HepG2 (cell line): ENCODE results near the gene MRM3. TPM values are rescaled to one million over a fixed set of nuclear protein-coding genes. Genes with fewer than 3 reads are reported as not detected.
A peak's percentile ranks its signal among the peaks of the same experiment; 100 is the strongest.

Experiments used
- BORCS8-MEF2B ChIP-seq: sonication (generic); formaldehyde crosslinking; IDR thresholded peaks from 2 replicates; pipeline ENCODE4 v1.8.0; 2022; ENCODE audit warnings: mild to moderate bottlenecking, missing genetic modification reagents
- CAMTA2 ChIP-seq: sonication (generic); formaldehyde crosslinking; IDR thresholded peaks from 2 replicates; pipeline ENCODE4 v1.4.0; 2020; ENCODE audit warnings: mild to moderate bottlenecking, missing genetic modification reagents, borderline replicate concordance
- CBX5 ChIP-seq: sonication (generic); formaldehyde crosslinking; IDR thresholded peaks from 2 replicates; pipeline ENCODE4 v1.4.0; 2020; ENCODE audit warnings: missing genetic modification reagents, borderline replicate concordance
- ELF4 ChIP-seq: sonication (generic); formaldehyde crosslinking; IDR thresholded peaks from 2 replicates; pipeline ENCODE4 v1.5.0; 2020; ENCODE audit warnings: missing genetic modification reagents, mild to moderate bottlenecking, moderate library complexity, borderline replicate concordance
- FOXJ3 ChIP-seq: sonication (generic); formaldehyde crosslinking; IDR thresholded peaks from 2 replicates; pipeline ENCODE4 v1.4.0; 2020; ENCODE audit warnings: missing genetic modification reagents, mild to moderate bottlenecking, borderline replicate concordance
- FOXK2 ChIP-seq: fragments of 450-650 bp; IDR thresholded peaks from 2 replicates; pipeline ENCODE4 v1.6.1; 2016
- NRL ChIP-seq: sonication (generic); formaldehyde crosslinking; IDR thresholded peaks from 2 replicates; pipeline ENCODE4 v1.5.0; 2020; ENCODE audit warnings: missing genetic modification reagents, mild to moderate bottlenecking, moderate library complexity, borderline replicate concordance
- POLR2A ChIP-seq, 2 experiments: IDR thresholded peaks; 2 replicates each; pipeline ENCODE4 v1.6.1; 2011; ENCODE audit warnings: low read depth in 2 of 2, low read length in 2 of 2, mild to moderate bottlenecking in 1 of 2, moderate library complexity in 1 of 2; ENCODE audit not compliant: insufficient read depth in 1 of 2
- RELA ChIP-seq: sonication (generic); formaldehyde crosslinking; IDR thresholded peaks from 2 replicates; pipeline ENCODE4 v1.4.0; 2020; ENCODE audit warnings: missing genetic modification reagents
- TRIM24 ChIP-seq: sonication (generic); formaldehyde crosslinking; IDR thresholded peaks from 2 replicates; pipeline ENCODE4 v1.8.0; 2022; ENCODE audit warnings: mild to moderate bottlenecking, missing genetic modification reagents
- ZBTB49 ChIP-seq: sonication (generic); formaldehyde crosslinking; IDR thresholded peaks from 2 replicates; pipeline ENCODE4 v1.4.0; 2020; ENCODE audit warnings: missing genetic modification reagents, borderline replicate concordance
- ZHX1 ChIP-seq: sonication (generic); formaldehyde crosslinking; IDR thresholded peaks from 2 replicates; pipeline ENCODE4 v1.8.1; 2022; ENCODE audit warnings: low read depth, mild to moderate bottlenecking, missing genetic modification reagents
- ZNF280D ChIP-seq: sonication (generic); formaldehyde crosslinking; IDR thresholded peaks from 2 replicates; pipeline ENCODE4 v1.5.1; 2020; ENCODE audit warnings: mild to moderate bottlenecking, missing genetic modification reagents
- ZNF441 ChIP-seq: sonication (generic); formaldehyde crosslinking; IDR thresholded peaks from 2 replicates; pipeline ENCODE4 v1.7.0; 2021; ENCODE audit warnings: missing genetic modification reagents, borderline replicate concordance
- ZNF563 ChIP-seq: sonication (generic); formaldehyde crosslinking; IDR thresholded peaks from 2 replicates; pipeline ENCODE4 v1.8.0; 2022; ENCODE audit warnings: mild to moderate bottlenecking, moderate library complexity, missing genetic modification reagents
- polyA plus RNA-seq, 8 experiments: library from polyadenylated mRNA; depleted of rRNA in 3 of 8; stranded (reverse) in 7 of 8; unstranded in 1 of 8; fragments of >200 nt; fragmentation: Illumina TruSeq in 4 of 8; extraction: Trizol in 4 of 8; gene quantifications; 2 replicates each; pipeline versions ENCODE4 v1.2.1 to v1.2.3, GENCODE V29; 2011 to 2016; ENCODE audit warnings: low read depth in 4 of 8, missing spikeins in 1 of 8, mixed read lengths in 1 of 8; ENCODE audit not compliant: insufficient read depth in 1 of 8
- total RNA-seq, 5 experiments: library from RNA; depleted of rRNA; stranded (reverse); fragments of >200 nt; fragmentation: Illumina TruSeq; extraction: Trizol; gene quantifications; 2 replicates each; pipeline ENCODE4 v1.2.3, GENCODE V29; 2016; ENCODE audit warnings: low read depth in 1 of 5
- TF ChIP-seq, protein P1 (sequence below): sonication (generic); formaldehyde crosslinking; IDR thresholded peaks from 2 replicates; pipeline ENCODE4 v1.4.0; 2020; ENCODE audit warnings: missing genetic modification reagents
- TF ChIP-seq, protein P2 (sequence below): sonication (generic); formaldehyde crosslinking; IDR thresholded peaks from 2 replicates; pipeline ENCODE4 v1.8.0; 2022; ENCODE audit warnings: missing genetic modification reagents, mild to moderate bottlenecking, moderate library complexity, borderline replicate concordance

Gene MRM3
- total and polyA plus RNA-seq, 2 of the 13 experiments (the other 11 are each of a cell fraction or from before 2014, with no cell fraction given), result 12.3 to 25.5 TPM

GRCh38 chr17:752002-752619 is 30.0 kb upstream of the MRM3 start, which contains the start of gene GEMIN4 (continued):
- TF ChIP-seq, protein P1, sequence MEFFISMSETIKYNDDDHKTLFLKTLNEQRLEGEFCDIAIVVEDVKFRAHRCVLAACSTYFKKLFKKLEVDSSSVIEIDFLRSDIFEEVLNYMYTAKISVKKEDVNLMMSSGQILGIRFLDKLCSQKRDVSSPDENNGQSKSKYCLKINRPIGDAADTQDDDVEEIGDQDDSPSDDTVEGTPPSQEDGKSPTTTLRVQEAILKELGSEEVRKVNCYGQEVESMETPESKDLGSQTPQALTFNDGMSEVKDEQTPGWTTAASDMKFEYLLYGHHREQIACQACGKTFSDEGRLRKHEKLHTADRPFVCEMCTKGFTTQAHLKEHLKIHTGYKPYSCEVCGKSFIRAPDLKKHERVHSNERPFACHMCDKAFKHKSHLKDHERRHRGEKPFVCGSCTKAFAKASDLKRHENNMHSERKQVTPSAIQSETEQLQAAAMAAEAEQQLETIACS (CRISPR knock-in tag), result peak; percentile 55; the same call in 1 of the 2 replicates
- no peak for TF ChIP-seq FOXJ3
- TF ChIP-seq ZNF441, result no peak
- peak; percentile 56; the same call in 1 of the 2 replicates for TF ChIP-seq ZNF280D (CRISPR knock-in tag)
- TF ChIP-seq NRL (CRISPR knock-in tag), result peak; percentile 83
- TF ChIP-seq TRIM24, result no peak
- TF ChIP-seq ZBTB49 (CRISPR knock-in tag), result no peak
- TF ChIP-seq, protein P2, sequence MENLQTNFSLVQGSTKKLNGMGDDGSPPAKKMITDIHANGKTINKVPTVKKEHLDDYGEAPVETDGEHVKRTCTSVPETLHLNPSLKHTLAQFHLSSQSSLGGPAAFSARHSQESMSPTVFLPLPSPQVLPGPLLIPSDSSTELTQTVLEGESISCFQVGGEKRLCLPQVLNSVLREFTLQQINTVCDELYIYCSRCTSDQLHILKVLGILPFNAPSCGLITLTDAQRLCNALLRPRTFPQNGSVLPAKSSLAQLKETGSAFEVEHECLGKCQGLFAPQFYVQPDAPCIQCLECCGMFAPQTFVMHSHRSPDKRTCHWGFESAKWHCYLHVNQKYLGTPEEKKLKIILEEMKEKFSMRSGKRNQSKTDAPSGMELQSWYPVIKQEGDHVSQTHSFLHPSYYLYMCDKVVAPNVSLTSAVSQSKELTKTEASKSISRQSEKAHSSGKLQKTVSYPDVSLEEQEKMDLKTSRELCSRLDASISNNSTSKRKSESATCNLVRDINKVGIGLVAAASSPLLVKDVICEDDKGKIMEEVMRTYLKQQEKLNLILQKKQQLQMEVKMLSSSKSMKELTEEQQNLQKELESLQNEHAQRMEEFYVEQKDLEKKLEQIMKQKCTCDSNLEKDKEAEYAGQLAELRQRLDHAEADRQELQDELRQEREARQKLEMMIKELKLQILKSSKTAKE (CRISPR knock-in tag), result no peak
- peak; percentile 72 for TF ChIP-seq BORCS8-MEF2B (CRISPR knock-in tag)
- peak; percentile 43; the same call in 1 of the 2 replicates for TF ChIP-seq CAMTA2
- peak; percentile 80 for TF ChIP-seq ZHX1 (CRISPR knock-in tag)
- peak; percentile 69 to 89 for TF ChIP-seq POLR2A (IDR thresholded peaks at IDR 0.05; ENCODE audit: insufficient read depth in 1 of 2, low read depth in 2 of 2, low read length in 2 of 2)
- TF ChIP-seq ZNF563 (CRISPR knock-in tag), result peak; percentile 73; the same call in 1 of the 2 replicates
- no peak for TF ChIP-seq FOXK2
- no peak for TF ChIP-seq ELF4 (CRISPR knock-in tag)
- TF ChIP-seq CBX5 (CRISPR knock-in tag), result peak; percentile 50; the same call in 1 of the 2 replicates
- no peak for TF ChIP-seq RELA (CRISPR knock-in tag)
